ENCODE measurements around the gene FOXB2.

Gene FOXB2

GRCh38 chr9:77063645-77064285, 44.3 kb downstream of the FOXB2 start:
- DNase-seq (ENCODE audit: low spot score) = no peak

GRCh38 chr9:77066388-77066787, 46.9 kb downstream of the FOXB2 start:
- no peak for DNase-seq (ENCODE audit: low spot score)

Measured in kidney capillary endothelial cell (primary cell).